ENCODE data around the gene DGKA. TPM values are rescaled to one million over a fixed set of nuclear protein-coding genes. Genes with fewer than 3 reads are reported as not detected.

Gene DGKA
- total RNA-seq, 2 donors from 2014 or later, result 74.9 to 161 TPM

DNA sequence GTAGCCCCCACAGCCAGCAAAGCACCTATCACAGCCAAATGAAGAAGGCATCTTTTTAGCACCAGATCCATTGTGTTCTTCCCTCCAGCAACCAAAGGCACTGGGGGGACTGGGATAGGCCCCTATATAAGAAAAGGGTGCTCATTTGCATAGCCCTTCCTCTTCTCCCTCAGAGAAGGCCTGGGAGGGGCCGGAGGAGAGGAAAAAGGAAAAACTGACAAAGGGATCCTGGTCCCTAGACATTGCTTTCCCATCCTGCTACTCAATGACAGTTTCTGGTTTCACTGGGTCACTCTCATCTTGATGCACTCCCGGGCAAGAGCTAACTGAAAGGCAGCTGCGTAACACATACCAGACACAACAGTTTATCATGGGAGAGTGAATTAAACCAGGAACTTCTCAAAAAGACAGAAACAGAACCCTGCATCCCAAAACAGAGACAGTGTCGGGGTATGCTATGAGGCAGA lies 35.0 kb downstream of the DGKA start, which contains the start of gene PMEL:
Gene PMEL (minus strand): TSS at position 102 of the 467 bp plus-strand sequence. CDS start 31 bp downstream, at position 71.
- H3K36me3 ChIP-seq, result no peaks in the 10 kb centered on the region
- TF ChIP-seq POLR2A (IDR thresholded peaks at IDR 0.05) (no peak), POLR2AphosphoS5 (IDR thresholded peaks at IDR 0.05) (no peak)
- TF ChIP-seq, protein P1, sequence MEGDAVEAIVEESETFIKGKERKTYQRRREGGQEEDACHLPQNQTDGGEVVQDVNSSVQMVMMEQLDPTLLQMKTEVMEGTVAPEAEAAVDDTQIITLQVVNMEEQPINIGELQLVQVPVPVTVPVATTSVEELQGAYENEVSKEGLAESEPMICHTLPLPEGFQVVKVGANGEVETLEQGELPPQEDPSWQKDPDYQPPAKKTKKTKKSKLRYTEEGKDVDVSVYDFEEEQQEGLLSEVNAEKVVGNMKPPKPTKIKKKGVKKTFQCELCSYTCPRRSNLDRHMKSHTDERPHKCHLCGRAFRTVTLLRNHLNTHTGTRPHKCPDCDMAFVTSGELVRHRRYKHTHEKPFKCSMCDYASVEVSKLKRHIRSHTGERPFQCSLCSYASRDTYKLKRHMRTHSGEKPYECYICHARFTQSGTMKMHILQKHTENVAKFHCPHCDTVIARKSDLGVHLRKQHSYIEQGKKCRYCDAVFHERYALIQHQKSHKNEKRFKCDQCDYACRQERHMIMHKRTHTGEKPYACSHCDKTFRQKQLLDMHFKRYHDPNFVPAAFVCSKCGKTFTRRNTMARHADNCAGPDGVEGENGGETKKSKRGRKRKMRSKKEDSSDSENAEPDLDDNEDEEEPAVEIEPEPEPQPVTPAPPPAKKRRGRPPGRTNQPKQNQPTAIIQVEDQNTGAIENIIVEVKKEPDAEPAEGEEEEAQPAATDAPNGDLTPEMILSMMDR (IDR thresholded peaks at IDR 0.05), result no peak
- H3K9me3 ChIP-seq, result no peaks in the 10 kb centered on the region
- WGBS, result 7% methylated on average over 4 of the region's 4 CpGs
- H3K27ac ChIP-seq, result peak within 1 kb of the TSS; percentile 84 to 89
- intact Hi-C loops (cut with DNase I), result no loop called here
- DNase-seq (ENCODE audit: low spot score), result no peak
- peak within 1 kb of the TSS; percentile 67 to 74 for H3K4me3 ChIP-seq
- no peaks in the 10 kb centered on the region for H3K4me1 ChIP-seq (replicated peaks)
- H3K27me3 ChIP-seq (replicated peaks; ENCODE audit: insufficient read depth), result no peaks in the 10 kb centered on the region

DNA sequence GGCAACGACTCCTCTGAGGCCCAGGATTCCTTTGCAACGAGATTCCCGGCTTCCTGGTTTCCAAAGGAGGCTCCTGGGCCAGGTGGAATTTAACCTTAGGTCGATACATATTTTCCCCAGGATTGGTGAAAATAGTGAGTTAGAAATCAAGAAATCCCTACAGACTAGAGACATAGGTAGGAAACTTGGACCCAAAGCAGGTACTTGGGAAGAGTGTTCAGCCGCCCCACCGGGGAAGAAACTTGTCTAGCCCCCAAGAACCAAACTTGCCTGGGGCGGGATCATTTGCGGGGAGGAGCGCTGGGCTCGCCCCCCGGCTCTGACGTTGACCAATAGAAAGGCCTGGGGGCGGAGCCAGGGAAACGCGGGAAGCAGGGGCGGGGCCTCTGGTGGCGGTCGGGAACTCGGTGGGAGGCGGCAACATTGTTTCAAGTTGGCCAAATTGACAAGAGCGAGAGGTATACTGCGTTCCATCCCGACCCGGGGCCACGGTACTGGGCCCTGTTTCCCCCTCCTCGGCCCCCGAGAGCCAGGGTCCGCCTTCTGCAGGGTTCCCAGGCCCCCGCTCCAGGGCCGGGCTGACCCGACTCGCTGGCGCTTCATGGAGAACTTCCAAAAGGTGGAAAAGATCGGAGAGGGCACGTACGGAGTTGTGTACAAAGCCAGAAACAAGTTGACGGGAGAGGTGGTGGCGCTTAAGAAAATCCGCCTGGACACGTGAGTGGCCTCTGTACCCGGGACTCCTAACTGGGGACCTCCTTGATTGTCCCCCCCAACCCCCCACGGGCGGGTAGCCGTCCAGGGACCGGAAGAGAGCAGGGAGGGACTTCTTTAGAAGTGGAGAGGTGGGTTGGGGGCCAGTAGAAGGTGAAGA lies 35.7 kb downstream of the DGKA start, which contains the start of gene CDK2:
Gene CDK2 (plus strand): TSS at position 423 of the 874 bp plus-strand sequence. CDS start 179 bp downstream, at position 602.
- Histone ChIP-seq H3K27me3 (replicated peaks; ENCODE audit: insufficient read depth) (no peaks in the 10 kb centered on the region), H3K27ac (peak within 1 kb of the TSS; percentile 84 to 89), H3K4me1 (replicated peaks) (no peaks in the 10 kb centered on the region), H3K9me3 (no peaks in the 10 kb centered on the region), H3K4me3 (peak within 1 kb of the TSS; percentile 67 to 74), H3K36me3 (no peaks in the 10 kb centered on the region)
- intact Hi-C loops (cut with DNase I), result no loop called here
- peak; percentile 97 for TF ChIP-seq POLR2A (IDR thresholded peaks at IDR 0.05)
- TF ChIP-seq POLR2AphosphoS5 (IDR thresholded peaks at IDR 0.05), result peak; percentile 96
- TF ChIP-seq, protein P1 (IDR thresholded peaks at IDR 0.05), result no peak
- WGBS, result under 1% methylated on average over 43 of the region's 45 CpGs
- DNase-seq (ENCODE audit: low spot score), result peak; percentile 97

DNA sequence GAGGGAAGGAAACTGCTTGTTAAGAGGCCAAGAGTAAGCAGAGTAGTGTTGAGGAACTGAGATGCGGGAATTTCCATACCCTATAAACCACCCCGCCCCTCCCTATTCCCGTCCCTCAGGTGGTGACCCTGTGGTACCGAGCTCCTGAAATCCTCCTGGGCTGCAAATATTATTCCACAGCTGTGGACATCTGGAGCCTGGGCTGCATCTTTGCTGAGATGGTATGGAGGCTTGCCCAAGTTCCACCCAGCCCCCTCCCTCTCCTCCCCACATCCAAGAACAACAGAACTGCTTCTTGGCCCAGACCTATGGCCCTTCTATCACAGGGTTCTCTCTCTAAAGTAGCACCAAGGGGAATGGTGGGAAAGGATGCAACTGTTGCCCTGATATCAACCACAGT lies 38.4 kb downstream of the DGKA start:
- intact Hi-C loops (cut with DNase I), result no loop called here
- TF ChIP-seq POLR2A (IDR thresholded peaks at IDR 0.05) (no peak), POLR2AphosphoS5 (IDR thresholded peaks at IDR 0.05) (no peak)
- TF ChIP-seq, protein P1 (IDR thresholded peaks at IDR 0.05), result no peak
- DNase-seq (ENCODE audit: low spot score), result no peak
- Histone ChIP-seq H3K4me3 (no peak overlapping the region), H3K27ac (no peak overlapping the region), H3K36me3 (no peaks in the 10 kb centered on the region), H3K27me3 (replicated peaks; ENCODE audit: insufficient read depth) (no peaks in the 10 kb centered on the region), H3K9me3 (no peaks in the 10 kb centered on the region), H3K4me1 (replicated peaks) (no peaks in the 10 kb centered on the region)
- WGBS, result 81% methylated on average over 4 of the region's 4 CpGs

DNA sequence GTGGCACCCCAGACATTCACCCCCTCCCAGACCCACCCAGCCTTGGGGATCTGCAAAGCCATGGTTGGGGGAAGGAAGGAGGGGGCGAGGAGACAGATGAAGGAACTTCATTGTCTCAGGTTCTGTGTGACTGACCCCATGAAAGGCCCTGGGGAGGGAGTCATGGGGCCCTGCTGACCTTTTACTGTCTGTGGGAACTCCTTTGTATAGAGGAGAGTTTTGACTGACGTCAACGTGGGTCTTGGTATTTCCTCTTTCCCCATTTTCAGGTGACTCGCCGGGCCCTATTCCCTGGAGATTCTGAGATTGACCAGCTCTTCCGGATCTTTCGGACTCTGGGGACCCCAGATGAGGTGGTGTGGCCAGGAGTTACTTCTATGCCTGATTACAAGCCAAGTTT lies 39.8 kb downstream of the DGKA start:
- intact Hi-C loops (cut with DNase I), result no loop called here
- no peaks in the 10 kb centered on the region for H3K36me3 ChIP-seq
- DNase-seq (ENCODE audit: low spot score), result no peak
- no peak overlapping the region for H3K27ac ChIP-seq
- 90% methylated on average over 7 of the region's 7 CpGs for WGBS
- no peaks in the 10 kb centered on the region for H3K27me3 ChIP-seq (replicated peaks; ENCODE audit: insufficient read depth)
- TF ChIP-seq POLR2AphosphoS5 (IDR thresholded peaks at IDR 0.05) (no peak), POLR2A (IDR thresholded peaks at IDR 0.05) (no peak)
- TF ChIP-seq, protein P1 (IDR thresholded peaks at IDR 0.05), result no peak
- H3K9me3 ChIP-seq, result no peaks in the 10 kb centered on the region
- no peaks in the 10 kb centered on the region for H3K4me1 ChIP-seq (replicated peaks)
- no peak overlapping the region for H3K4me3 ChIP-seq

Data from prostate gland (tissue), 2 donors.